ENCODE data around the gene TRIM16.
"Not testable (repeated sequence)": the region's sequence is repeated elsewhere in the genome, so short reads cannot be mapped to it uniquely, and the experiment has no call there.

The TRIM16 gene

DNA sequence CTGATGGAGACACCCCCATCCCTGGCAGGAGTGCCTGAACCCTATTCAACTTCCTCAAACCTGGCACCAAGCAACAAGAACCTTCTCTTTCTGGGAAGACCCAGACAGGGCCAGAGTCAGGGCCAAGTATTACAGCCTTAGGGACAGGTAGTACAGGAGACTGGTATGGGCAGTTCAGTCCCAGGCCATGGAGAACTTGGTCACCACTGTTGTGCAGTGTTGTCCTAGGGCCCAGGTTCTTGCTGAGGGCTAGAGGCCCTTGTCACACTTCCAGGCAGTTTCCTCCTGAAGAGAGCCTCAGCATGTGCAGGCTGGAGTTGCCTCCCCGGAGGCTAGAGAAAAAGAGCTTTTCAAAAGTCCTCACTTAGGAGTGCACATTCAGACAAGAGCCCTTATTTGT is 93.3 kb downstream of the TRIM16 start:
- in situ Hi-C loops (cut with HindIII; ENCODE audit: low pct_unique_long_range_greater_than_20kb, low sequenced_read_pairs); DNase-seq (ENCODE audit: low read depth in 1 of 2, low spot score in 1 of 2): not testable (repeated sequence)

DNA sequence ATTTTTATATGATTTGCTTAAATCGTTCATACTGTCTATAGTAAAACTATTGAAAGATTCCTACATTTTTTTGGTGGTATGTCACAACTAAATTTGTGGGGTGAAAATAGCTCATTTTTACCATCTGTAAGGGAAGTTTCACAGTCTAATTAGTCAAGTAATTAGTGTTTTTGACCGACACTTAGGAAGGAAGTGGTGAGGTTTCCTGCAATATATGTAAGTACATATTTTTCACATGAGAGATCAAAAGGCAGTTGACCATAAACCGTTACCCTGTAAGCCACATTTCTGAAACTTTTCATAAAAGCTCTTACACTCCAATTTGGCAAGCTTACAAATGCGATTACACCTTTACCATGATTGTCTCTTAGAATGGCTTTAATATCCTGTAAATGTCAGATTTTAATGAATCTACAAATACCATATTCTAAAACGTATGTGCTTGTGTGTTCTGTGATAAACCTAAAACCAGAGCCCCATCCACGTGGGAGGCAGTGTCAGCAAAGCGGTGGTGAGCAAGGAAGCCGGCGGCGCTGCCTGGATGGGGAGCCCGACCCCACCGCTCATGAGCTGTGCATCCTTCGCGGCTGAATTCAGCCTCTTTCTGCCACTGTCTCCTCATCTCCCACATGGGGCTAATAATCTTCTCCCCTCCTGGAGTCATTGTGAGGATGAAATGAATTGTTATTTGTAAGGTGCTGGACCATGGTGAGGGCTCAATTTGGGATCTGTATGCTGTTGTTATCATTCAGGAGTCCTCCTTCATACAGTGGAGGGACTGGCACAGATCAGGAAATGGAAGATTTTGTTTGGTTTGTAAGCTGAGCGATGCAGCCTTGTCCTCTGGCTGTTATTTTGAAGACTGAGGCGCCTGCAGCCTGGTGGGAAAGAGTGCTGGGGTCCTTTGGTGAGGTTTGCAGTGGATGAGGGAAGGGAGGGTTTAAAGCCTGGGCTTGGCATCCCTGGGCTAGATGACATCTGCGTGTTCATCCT is 94.3 kb downstream of the TRIM16 start:
- DNase-seq (ENCODE audit: low read depth in 1 of 2, low spot score in 1 of 2); in situ Hi-C loops (cut with HindIII; ENCODE audit: low pct_unique_long_range_greater_than_20kb, low sequenced_read_pairs): not testable (repeated sequence)

DNA sequence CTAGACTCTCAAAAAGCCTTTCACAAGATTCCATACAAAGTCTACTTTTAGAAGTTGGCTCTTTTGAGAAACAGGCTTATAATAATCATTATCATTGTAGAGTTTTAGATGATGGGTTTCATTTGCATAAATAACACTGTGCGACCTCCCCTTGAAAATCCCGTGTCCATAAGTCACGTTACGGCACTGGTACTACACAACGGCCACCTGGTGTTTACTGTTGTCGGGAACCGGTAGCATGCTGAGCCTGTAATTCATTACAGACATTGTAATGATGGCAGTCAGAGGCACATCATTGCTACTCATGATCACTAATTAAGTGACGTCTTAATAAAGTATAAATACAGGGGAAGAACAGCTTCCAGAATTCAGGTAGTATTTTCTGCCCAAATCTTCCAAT is 96.1 kb downstream of the TRIM16 start:
- in situ Hi-C loops (cut with HindIII; ENCODE audit: low pct_unique_long_range_greater_than_20kb, low sequenced_read_pairs); DNase-seq (ENCODE audit: low read depth in 1 of 2, low spot score in 1 of 2): not testable (repeated sequence)

DNA sequence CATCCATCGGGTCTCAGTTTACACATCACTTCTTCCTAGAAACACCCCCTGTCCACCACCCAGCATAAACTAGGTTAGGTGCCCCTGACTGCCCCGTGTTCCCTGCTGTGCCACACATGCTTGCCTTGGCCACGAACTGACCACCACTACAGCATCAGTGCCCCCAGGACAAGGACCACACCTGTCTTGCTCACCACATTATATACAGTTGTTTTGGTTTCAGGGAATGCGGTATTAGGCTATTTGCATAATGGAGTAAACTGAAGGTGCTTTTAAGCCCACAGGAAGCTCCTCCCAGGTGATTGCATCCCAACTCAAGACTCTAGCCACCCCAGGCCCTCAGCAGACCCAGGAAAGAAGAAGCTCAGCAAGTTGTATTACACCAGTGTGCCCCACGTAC is 100.8 kb downstream of the TRIM16 start:
- in situ Hi-C loops (cut with HindIII; ENCODE audit: low pct_unique_long_range_greater_than_20kb, low sequenced_read_pairs); DNase-seq (ENCODE audit: low read depth in 1 of 2, low spot score in 1 of 2): not testable (repeated sequence)

DNA sequence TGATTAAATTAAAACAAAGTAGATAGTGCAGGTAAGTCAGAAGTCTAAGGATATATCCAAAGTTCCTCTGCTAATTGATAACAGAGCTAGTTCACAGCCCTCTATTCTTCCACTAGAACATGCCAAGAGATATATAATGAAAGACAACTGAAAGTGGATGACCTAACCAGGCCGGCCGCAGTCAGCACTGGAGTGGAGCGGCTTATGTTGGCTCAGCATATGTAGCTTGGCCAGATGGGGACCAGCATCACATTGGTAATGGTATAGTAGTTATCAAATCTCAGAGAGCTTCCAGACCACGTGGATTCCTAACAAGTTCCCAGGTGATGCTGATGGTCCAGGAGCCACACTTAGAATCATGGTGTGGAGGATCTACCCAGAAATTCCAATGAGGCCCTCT is 102.6 kb downstream of the TRIM16 start:
- DNase-seq (ENCODE audit: low read depth in 1 of 2, low spot score in 1 of 2); in situ Hi-C loops (cut with HindIII; ENCODE audit: low pct_unique_long_range_greater_than_20kb, low sequenced_read_pairs): not testable (repeated sequence)

All from T47D (cell line).